IPS-15b (cell line): ENCODE data around the gene SGTB.
"Not testable (repeated sequence)": the region's sequence is repeated elsewhere in the genome, so short reads cannot be mapped to it uniquely, and the experiment has no call there.

Experiments used
- H3K27me3 ChIP-seq: one replicate; pipeline ENCODE4 v1.6.1; 2013; ENCODE audit warnings: low read length; ENCODE audit not compliant: control insufficient read depth, insufficient read depth
- H3K36me3 ChIP-seq: one replicate; pipeline ENCODE4 v1.6.1; 2013; ENCODE audit warnings: low read length; ENCODE audit not compliant: control insufficient read depth, insufficient read depth
- H3K4me1 ChIP-seq: one replicate; pipeline ENCODE4 v1.6.1; 2013; ENCODE audit warnings: mild to moderate bottlenecking, low read length; ENCODE audit not compliant: control insufficient read depth, insufficient read depth
- H3K4me3 ChIP-seq: one replicate; pipeline ENCODE4 v1.5.1; 2013; ENCODE audit warnings: low read depth, low read length
- H3K9ac ChIP-seq: one replicate; pipeline ENCODE4 v1.6.1; 2013; ENCODE audit warnings: low read depth, mild to moderate bottlenecking, low read length
- H3K9me3 ChIP-seq: one replicate; pipeline ENCODE4 v1.6.1; 2013; ENCODE audit warnings: mild to moderate bottlenecking, low read length; ENCODE audit not compliant: control insufficient read depth, insufficient read depth

SGTB gene

GRCh38 chr5:65753189-65753588, 31.3 kb upstream of the SGTB start:
- Histone ChIP-seq H3K9me3 (no peaks in the 10 kb centered on the region), H3K9ac (no peak overlapping the region), H3K27me3 (no peaks in the 10 kb centered on the region), H3K4me3 (no peak overlapping the region), H3K36me3 (no peaks in the 10 kb centered on the region), H3K4me1 (no peaks in the 10 kb centered on the region)

- Histone ChIP-seq H3K36me3 (no peaks in the 10 kb centered on the region), H3K4me1 (no peaks in the 10 kb centered on the region), H3K27me3 (no peaks in the 10 kb centered on the region), H3K9ac (no peak overlapping the region), H3K4me3 (no peak overlapping the region), H3K9me3 (no peaks in the 10 kb centered on the region)
Observed at GRCh38 chr5:65750938-65751337, 29.0 kb upstream of the SGTB start.

- no peaks in the 10 kb centered on the region for H3K9me3 ChIP-seq
- no peak overlapping the region for H3K9ac ChIP-seq
- H3K36me3 ChIP-seq, result no peaks in the 10 kb centered on the region
- H3K4me1 ChIP-seq, result no peaks in the 10 kb centered on the region
- H3K4me3 ChIP-seq, result no peak overlapping the region
- no peaks in the 10 kb centered on the region for H3K27me3 ChIP-seq
Observed at GRCh38 chr5:65749956-65750355, 28.0 kb upstream of the SGTB start.

- no peaks in the 10 kb centered on the region for H3K27me3 ChIP-seq
- no peaks in the 10 kb centered on the region for H3K36me3 ChIP-seq
- no peaks in the 10 kb centered on the region for H3K9me3 ChIP-seq
- H3K4me3 ChIP-seq, result no peak overlapping the region
- no peak overlapping the region for H3K9ac ChIP-seq
- H3K4me1 ChIP-seq, result no peaks in the 10 kb centered on the region
Observed at GRCh38 chr5:65749221-65749844, 27.4 kb upstream of the SGTB start.

- no peaks in the 10 kb centered on the region for H3K4me1 ChIP-seq
- no peaks in the 10 kb centered on the region for H3K27me3 ChIP-seq
- no peaks in the 10 kb centered on the region for H3K36me3 ChIP-seq
- H3K4me3 ChIP-seq, result no peak overlapping the region
- no peaks in the 10 kb centered on the region for H3K9me3 ChIP-seq
- no peak overlapping the region for H3K9ac ChIP-seq
Observed at GRCh38 chr5:65742565-65743231, 20.8 kb upstream of the SGTB start.

- Histone ChIP-seq H3K9me3 (no peaks in the 10 kb centered on the region), H3K36me3 (no peaks in the 10 kb centered on the region), H3K9ac (no peak overlapping the region), H3K27me3 (no peaks in the 10 kb centered on the region), H3K4me1 (peaks cover 3% of the 10 kb centered on the region), H3K4me3 (no peak overlapping the region)
Observed at GRCh38 chr5:65739162-65739561, 17.3 kb upstream of the SGTB start.

GRCh38 chr5:65738305-65738704, 16.4 kb upstream of the SGTB start:
- no peak overlapping the region for H3K9ac ChIP-seq
- H3K4me1 ChIP-seq, result peaks cover 3% of the 10 kb centered on the region
- no peaks in the 10 kb centered on the region for H3K36me3 ChIP-seq
- H3K27me3 ChIP-seq, result no peaks in the 10 kb centered on the region
- H3K4me3 ChIP-seq, result no peak overlapping the region
- no peaks in the 10 kb centered on the region for H3K9me3 ChIP-seq

- H3K9me3 ChIP-seq, result no peaks in the 10 kb centered on the region
- no peaks in the 10 kb centered on the region for H3K36me3 ChIP-seq
- no peak overlapping the region for H3K9ac ChIP-seq
- H3K4me1 ChIP-seq, result peaks cover 3% of the 10 kb centered on the region
- H3K4me3 ChIP-seq, result no peak overlapping the region
- H3K27me3 ChIP-seq, result no peaks in the 10 kb centered on the region
Observed at GRCh38 chr5:65737842-65738241, 15.9 kb upstream of the SGTB start.

GRCh38 chr5:65736011-65736410, 14.1 kb upstream of the SGTB start:
- no peaks in the 10 kb centered on the region for H3K36me3 ChIP-seq
- H3K9me3 ChIP-seq, result no peaks in the 10 kb centered on the region
- no peaks in the 10 kb centered on the region for H3K27me3 ChIP-seq
- H3K9ac ChIP-seq, result no peak overlapping the region
- H3K4me1 ChIP-seq, result peaks cover 3% of the 10 kb centered on the region
- no peak overlapping the region for H3K4me3 ChIP-seq

- no peaks in the 10 kb centered on the region for H3K36me3 ChIP-seq
- no peak overlapping the region for H3K9ac ChIP-seq
- H3K4me3 ChIP-seq, result no peak overlapping the region
- peaks cover 3% of the 10 kb centered on the region for H3K4me1 ChIP-seq
- H3K9me3 ChIP-seq, result no peaks in the 10 kb centered on the region
- H3K27me3 ChIP-seq, result no peaks in the 10 kb centered on the region
Observed at GRCh38 chr5:65734921-65735320, 13.0 kb upstream of the SGTB start.

GRCh38 chr5:65734196-65734775, 12.4 kb upstream of the SGTB start:
- not testable (repeated sequence) for H3K36me3 ChIP-seq, H3K9me3 ChIP-seq, H3K9ac ChIP-seq, H3K27me3 ChIP-seq, H3K4me3 ChIP-seq, H3K4me1 ChIP-seq

GRCh38 chr5:65732046-65732445, 10.1 kb upstream of the SGTB start:
- H3K36me3 ChIP-seq, H3K9me3 ChIP-seq, H3K27me3 ChIP-seq, H3K4me3 ChIP-seq, H3K9ac ChIP-seq, H3K4me1 ChIP-seq: not testable (repeated sequence)
